Colonic mucosa (tissue), 4 donors: ENCODE results near the gene NRXN2. TPM values are rescaled to one million over a fixed set of nuclear protein-coding genes. Genes with fewer than 3 reads are reported as not detected.

Experiments used
- DNase-seq: peaks from one replicate; pipeline ENCODE4 v3.0.0-alpha.2; 2020
- H3K27ac ChIP-seq: fragments of 200-600 bp; one replicate; pipeline ENCODE4 v1.8.0; 2021
- H3K27me3 ChIP-seq: fragments of 200-600 bp; one replicate; pipeline ENCODE4 v1.8.0; 2021
- H3K36me3 ChIP-seq: fragments of 200-600 bp; one replicate; pipeline ENCODE4 v1.8.0; 2021
- H3K4me1 ChIP-seq: fragments of 200-600 bp; one replicate; pipeline ENCODE4 v1.8.0; 2021; ENCODE audit warnings: mild to moderate bottlenecking
- H3K4me3 ChIP-seq: fragments of 200-600 bp; one replicate; pipeline ENCODE4 v1.8.0; 2021
- H3K9ac ChIP-seq, 2 donors: one replicate each; pipeline ENCODE4 v1.7.0; 2013; ENCODE audit warnings: control low read depth in 2 of 2, low read depth in 2 of 2, low read length in 2 of 2
- H3K9me3 ChIP-seq: fragments of 200-600 bp; one replicate; pipeline ENCODE4 v1.8.0; 2021
- intact Hi-C: fragments of 100-400 bp; cut with DNase I; formaldehyde crosslinking; loops from one replicate; pipeline ENCODE4 v1.14.1; 2022
- total RNA-seq, 2 donors: library from RNA; stranded (reverse); fragmentation: NEBNext Ultra II Directional in 1 of 2; extraction: Animal tissue kit (Norgen Biotek cat#: 25700) in 1 of 2; gene quantifications; one replicate each; pipeline ENCODE4 v1.2.1, GENCODE V29; 2021
- TF ChIP-seq, protein P1 (sequence below): fragments of 200-600 bp; IDR thresholded peaks from one replicate; pipeline ENCODE4 v1.8.0; 2022; ENCODE audit warnings: antibody characterized with exemption, mild to moderate bottlenecking
- donor health status: healthy.
- donor health status: DM: no; HTN: no; CAD: no.
- donor health status: DM: no; HTN: no; CAD: no.

Gene NRXN2
- total RNA-seq, 2 donors from 2014 or later, result 2.2 to 5.4 TPM

DNA sequence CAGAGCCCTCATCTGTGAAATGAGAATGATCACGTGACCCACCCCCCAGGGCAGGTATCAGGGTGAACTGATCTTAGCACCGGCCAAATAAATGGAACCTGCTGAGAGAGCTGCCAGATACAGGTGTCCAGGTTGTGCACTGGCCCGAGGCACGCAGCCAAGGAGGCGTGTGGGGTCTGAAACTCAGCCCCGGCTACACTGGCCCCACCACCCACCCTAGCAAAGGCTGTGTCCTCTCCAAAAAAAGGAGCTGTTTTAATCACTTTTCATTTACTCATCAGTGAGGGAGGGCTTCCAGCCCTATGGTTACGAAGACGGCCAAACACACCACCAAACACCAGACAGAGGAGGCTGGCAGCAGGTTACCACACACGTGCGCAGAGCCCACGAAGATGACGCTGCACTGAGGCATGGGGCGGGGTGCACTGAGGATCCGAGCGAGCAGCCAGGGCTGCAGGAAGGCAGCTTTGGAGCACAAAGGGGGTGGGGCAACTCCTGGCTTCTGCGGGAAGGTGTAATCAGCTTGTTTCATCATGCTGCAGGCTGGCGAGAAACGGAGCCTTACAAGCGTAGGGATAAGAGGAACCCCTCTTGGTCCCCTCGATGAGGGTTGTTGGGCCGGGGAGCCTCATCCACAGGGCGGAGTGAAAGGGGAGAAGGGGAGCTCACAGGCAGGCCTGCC lies 151.4 kb downstream of the NRXN2 start:
- Histone ChIP-seq H3K4me3 (no peak overlapping the region), H3K9ac (no peak overlapping the region), H3K36me3 (no peaks in the 10 kb centered on the region), H3K27me3 (no peaks in the 10 kb centered on the region), H3K4me1 (no peaks in the 10 kb centered on the region), H3K9me3 (no peaks in the 10 kb centered on the region), H3K27ac (no peak overlapping the region)
- intact Hi-C loops, result no loop called here
- TF ChIP-seq, protein P1, sequence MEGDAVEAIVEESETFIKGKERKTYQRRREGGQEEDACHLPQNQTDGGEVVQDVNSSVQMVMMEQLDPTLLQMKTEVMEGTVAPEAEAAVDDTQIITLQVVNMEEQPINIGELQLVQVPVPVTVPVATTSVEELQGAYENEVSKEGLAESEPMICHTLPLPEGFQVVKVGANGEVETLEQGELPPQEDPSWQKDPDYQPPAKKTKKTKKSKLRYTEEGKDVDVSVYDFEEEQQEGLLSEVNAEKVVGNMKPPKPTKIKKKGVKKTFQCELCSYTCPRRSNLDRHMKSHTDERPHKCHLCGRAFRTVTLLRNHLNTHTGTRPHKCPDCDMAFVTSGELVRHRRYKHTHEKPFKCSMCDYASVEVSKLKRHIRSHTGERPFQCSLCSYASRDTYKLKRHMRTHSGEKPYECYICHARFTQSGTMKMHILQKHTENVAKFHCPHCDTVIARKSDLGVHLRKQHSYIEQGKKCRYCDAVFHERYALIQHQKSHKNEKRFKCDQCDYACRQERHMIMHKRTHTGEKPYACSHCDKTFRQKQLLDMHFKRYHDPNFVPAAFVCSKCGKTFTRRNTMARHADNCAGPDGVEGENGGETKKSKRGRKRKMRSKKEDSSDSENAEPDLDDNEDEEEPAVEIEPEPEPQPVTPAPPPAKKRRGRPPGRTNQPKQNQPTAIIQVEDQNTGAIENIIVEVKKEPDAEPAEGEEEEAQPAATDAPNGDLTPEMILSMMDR, result no peak
- peak; percentile 54 for DNase-seq

DNA sequence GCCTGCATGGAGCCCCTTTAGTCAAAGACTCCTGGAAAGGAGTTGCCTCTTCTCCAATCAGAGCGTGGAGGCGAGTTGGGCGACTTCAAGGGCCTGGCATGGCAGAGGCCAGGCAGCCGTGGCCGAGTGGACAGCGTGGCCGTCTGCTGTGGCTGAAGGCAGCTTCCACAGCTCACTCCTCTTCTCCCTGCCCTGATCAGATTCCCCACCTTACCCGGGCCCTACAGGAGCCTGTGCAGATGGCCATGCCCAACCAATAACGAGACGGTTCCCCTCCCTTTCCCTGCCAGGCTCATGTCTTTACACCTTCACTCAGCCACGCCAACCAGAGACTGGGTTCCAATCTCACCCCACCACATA lies 152.0 kb downstream of the NRXN2 start:
- Histone ChIP-seq H3K27ac (no peak overlapping the region), H3K9ac (no peak overlapping the region), H3K27me3 (no peaks in the 10 kb centered on the region), H3K36me3 (no peaks in the 10 kb centered on the region), H3K9me3 (no peaks in the 10 kb centered on the region), H3K4me3 (no peak overlapping the region), H3K4me1 (no peaks in the 10 kb centered on the region)
- TF ChIP-seq, protein P1, result no peak
- DNase-seq, result no peak
- intact Hi-C loops, result no loop called here

DNA sequence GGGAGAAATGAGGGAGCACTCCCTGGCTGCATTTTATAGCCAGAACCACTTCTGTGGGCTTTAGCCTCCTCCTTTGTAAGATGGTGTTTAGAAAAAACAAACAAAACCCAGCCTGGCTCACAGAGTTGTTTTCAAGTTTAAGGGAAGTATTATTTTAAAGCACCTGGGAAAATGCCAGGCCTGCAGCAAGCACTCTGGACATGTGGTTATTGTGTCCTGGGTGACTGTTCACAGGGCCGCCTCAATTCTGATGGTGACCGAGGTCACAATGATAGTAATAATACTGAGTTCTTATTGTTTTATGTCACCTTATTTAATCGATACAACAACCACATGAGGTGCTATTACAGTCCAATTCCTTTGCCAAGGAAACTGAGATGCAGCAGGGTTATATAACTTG lies 152.7 kb downstream of the NRXN2 start:
- H3K9ac ChIP-seq, result peak overlapping the region in 1 of 2 donors; percentile 31
- H3K27ac ChIP-seq, result no peak overlapping the region
- H3K27me3 ChIP-seq, result no peaks in the 10 kb centered on the region
- intact Hi-C loops, result no loop called here
- no peaks in the 10 kb centered on the region for H3K4me1 ChIP-seq
- H3K4me3 ChIP-seq, result no peak overlapping the region
- no peaks in the 10 kb centered on the region for H3K9me3 ChIP-seq
- H3K36me3 ChIP-seq, result no peaks in the 10 kb centered on the region
- DNase-seq, result no peak
- TF ChIP-seq, protein P1, result no peak

DNA sequence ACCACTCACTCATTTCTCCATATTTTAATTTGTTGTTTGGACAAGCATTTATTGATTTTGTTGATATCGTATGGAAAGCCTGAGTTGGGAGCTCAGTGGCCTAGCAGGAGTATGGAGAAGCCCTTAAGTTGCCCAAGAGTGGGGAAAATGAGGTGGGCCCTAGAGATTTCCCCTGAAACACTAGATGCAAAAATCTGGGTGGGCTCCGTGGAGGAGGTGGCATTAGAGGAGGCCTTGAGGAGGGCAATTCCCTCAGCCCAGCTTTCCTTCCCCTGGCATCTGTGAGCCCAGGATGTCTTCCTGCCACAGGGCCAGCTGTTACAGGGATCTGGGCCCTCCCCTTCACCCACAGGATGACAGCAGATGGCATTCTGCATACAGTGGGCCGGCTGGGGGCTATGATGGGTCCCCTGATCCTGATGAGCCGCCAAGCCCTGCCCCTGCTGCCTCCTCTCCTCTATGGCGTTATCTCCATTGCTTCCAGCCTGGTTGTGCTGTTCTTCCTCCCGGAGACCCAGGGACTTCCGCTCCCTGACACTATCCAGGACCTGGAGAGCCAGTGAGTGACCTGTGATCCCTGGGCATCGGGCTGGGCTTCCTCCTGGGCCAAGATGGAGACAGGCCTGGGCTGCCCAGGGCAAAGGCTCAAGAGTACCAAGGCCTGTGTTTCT lies 153.6 kb downstream of the NRXN2 start:
- Histone ChIP-seq H3K27ac (no peak overlapping the region), H3K9ac (no peak overlapping the region), H3K4me1 (no peaks in the 10 kb centered on the region), H3K9me3 (no peaks in the 10 kb centered on the region), H3K36me3 (no peaks in the 10 kb centered on the region), H3K4me3 (no peak overlapping the region), H3K27me3 (no peaks in the 10 kb centered on the region)
- intact Hi-C loops, result no loop called here
- no peak for DNase-seq
- TF ChIP-seq, protein P1, result no peak

DNA sequence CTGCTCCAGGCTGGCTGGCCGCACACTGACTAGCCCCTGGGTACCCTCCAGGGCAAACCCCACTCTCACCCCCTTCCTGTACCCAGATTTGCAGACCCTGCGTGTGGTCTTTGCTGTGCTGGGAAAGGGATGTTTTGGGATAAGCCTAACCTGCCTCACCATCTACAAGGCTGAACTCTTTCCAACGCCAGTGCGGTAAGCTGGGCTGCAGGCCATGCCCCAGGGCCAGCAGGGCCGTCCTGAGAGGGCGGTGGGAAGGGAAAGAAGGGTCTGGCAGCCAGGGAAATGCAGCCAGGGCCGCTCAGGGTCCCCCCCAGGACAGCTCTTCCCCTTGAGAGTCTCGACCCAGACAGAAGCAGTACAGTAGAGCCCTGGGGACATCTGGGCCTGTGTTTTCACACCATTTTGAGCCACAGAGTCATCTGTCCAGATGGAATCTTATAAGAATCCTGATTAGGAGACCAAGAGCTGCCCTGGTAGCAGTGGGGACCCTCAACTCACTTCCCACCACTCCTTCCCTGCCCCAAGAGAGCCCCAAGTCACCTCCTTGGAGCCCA lies 154.3 kb downstream of the NRXN2 start:
- no peaks in the 10 kb centered on the region for H3K4me1 ChIP-seq
- H3K27ac ChIP-seq, result no peak overlapping the region
- H3K27me3 ChIP-seq, result no peaks in the 10 kb centered on the region
- intact Hi-C loops, result no loop called here
- DNase-seq, result no peak
- H3K36me3 ChIP-seq, result no peaks in the 10 kb centered on the region
- TF ChIP-seq, protein P1, result no peak
- H3K9me3 ChIP-seq, result no peaks in the 10 kb centered on the region
- no peak overlapping the region for H3K9ac ChIP-seq
- H3K4me3 ChIP-seq, result no peak overlapping the region
